Endothelial cell of umbilical vein (primary cell): Measurements from ENCODE around the gene ISY1. TPM values are rescaled to one million over a fixed set of nuclear protein-coding genes. Genes with fewer than 3 reads are reported as not detected.

Source experiments
- BruUV-seq: library from RNA; stranded (reverse); fragments of 400-500 nt; replicated peaks from 2 replicates; lab custom pipeline; 2021; lab: Mats Ljungman, UMichigan
- CTCF ChIA-PET: fragments of 300-600, 350-600 bp; sonication (Branson Sonifier 250); formaldehyde crosslinking; loops from one replicate; lab custom pipeline; 2021; ENCODE audit warnings: antibody characterized with exemption, inconsistent platforms; lab: Charles Lee
- POLR2A ChIA-PET: fragments of 300-600, 350-600 bp; sonication (Branson Sonifier 250); formaldehyde crosslinking; loops from one replicate; lab custom pipeline; 2021; ENCODE audit warnings: antibody characterized with exemption, inconsistent platforms; lab: Charles Lee
- DNase-seq: peaks from one replicate; pipeline ENCODE4 v3.0.0-alpha.2; 2011; ENCODE audit warnings: low read depth, low spot score
- FAIRE-seq: peaks from 2 replicates; lab custom pipeline; 2011; peaks lifted over from hg19 to GRCh38; lab: Jason Lieb, UNC
- H2AFZ ChIP-seq: 2 replicates; pipeline ENCODE4 v1.6.0; 2012; ENCODE audit warnings: low read depth, low read length, control low read depth, inconsistent platforms
- H3K27ac ChIP-seq: 2 replicates; pipeline ENCODE4 v1.5.1; 2011; ENCODE audit warnings: low read depth, mild to moderate bottlenecking, control low read depth, low read length, moderate library complexity; ENCODE audit not compliant: insufficient read depth
- H3K27me3 ChIP-seq, 2 experiments: 2 replicates each; pipeline versions ENCODE4 v1.6.0 to v1.6.1; 2011; ENCODE audit warnings: low read length in 2 of 2, mixed read lengths in 1 of 2; ENCODE audit not compliant: control insufficient read depth in 2 of 2, insufficient read depth in 2 of 2
- H3K36me3 ChIP-seq, 2 experiments: 2 replicates in 1 of 2; 3 replicates in 1 of 2; pipeline ENCODE4 v1.5.1; 2011; ENCODE audit warnings: low read length in 2 of 2, mild to moderate bottlenecking in 1 of 2, moderate library complexity in 1 of 2; ENCODE audit not compliant: control insufficient read depth in 2 of 2, insufficient read depth in 2 of 2; ENCODE audit errors: extremely low read depth in 1 of 2
- H3K4me1 ChIP-seq: 3 replicates; pipeline ENCODE4 v1.5.1; 2011; ENCODE audit warnings: mild to moderate bottlenecking, low read length; ENCODE audit not compliant: control insufficient read depth, insufficient read depth; ENCODE audit errors: extremely low read depth
- H3K4me2 ChIP-seq: 2 replicates; pipeline ENCODE4 v1.6.1; 2011; ENCODE audit warnings: low read length, control low read depth, mixed read lengths; ENCODE audit not compliant: insufficient read depth
- H3K4me3 ChIP-seq, 3 experiments: fragments of 200-600 bp in 1 of 3; sonication (generic), shearing (Covaris generic) in 1 of 3; replicated peaks in 1 of 3; 2 replicates each; pipeline ENCODE4 v1.5.1; 2011 to 2016; ENCODE audit warnings: control low read depth in 3 of 3, low read length in 3 of 3, mild to moderate bottlenecking in 2 of 3, inconsistent platforms in 1 of 3, low read depth in 1 of 3, moderate library complexity in 1 of 3; ENCODE audit not compliant: insufficient read depth in 1 of 3
- H3K79me2 ChIP-seq: 2 replicates; pipeline ENCODE4 v1.6.0; 2012; ENCODE audit warnings: low read length, inconsistent platforms; ENCODE audit not compliant: control insufficient read depth, insufficient read depth
- H3K9ac ChIP-seq: replicated peaks from 2 replicates; pipeline ENCODE3; 2011; ENCODE audit warnings: low read length, control low read depth; ENCODE audit not compliant: insufficient read depth; ENCODE audit errors: extremely low read depth
- H3K9me1 ChIP-seq: replicated peaks from 3 replicates; pipeline ENCODE4 v1.6.0; 2011; ENCODE audit warnings: mild to moderate bottlenecking, low read length; ENCODE audit not compliant: control insufficient read depth, insufficient read depth; ENCODE audit errors: extremely low read depth
- H3K9me3 ChIP-seq: replicated peaks from 2 replicates; pipeline ENCODE4 v1.5.1; 2012; ENCODE audit warnings: low read length, inconsistent platforms; ENCODE audit not compliant: control insufficient read depth, insufficient read depth
- H4K20me1 ChIP-seq: replicated peaks from 2 replicates; pipeline ENCODE3; 2011; ENCODE audit warnings: mild to moderate bottlenecking, low read length; ENCODE audit not compliant: control insufficient read depth, insufficient read depth; ENCODE audit errors: extremely low read depth
- EZH2 ChIP-seq: IDR thresholded peaks from 2 replicates; pipeline ENCODE4 v1.6.1; 2012; ENCODE audit warnings: borderline replicate concordance, low read depth, mild to moderate bottlenecking, moderate library complexity, low read length, inconsistent platforms; ENCODE audit not compliant: severe bottlenecking
- FOS ChIP-seq: IDR thresholded peaks from 2 replicates; pipeline ENCODE4 v1.6.1; 2011; ENCODE audit warnings: mild to moderate bottlenecking, low read length, moderate library complexity, borderline replicate concordance; ENCODE audit not compliant: insufficient read depth
- GATA2 ChIP-seq: IDR thresholded peaks from 2 replicates; pipeline ENCODE4 v1.7.0; 2011; ENCODE audit warnings: low read depth, mild to moderate bottlenecking, moderate library complexity, mixed read lengths, low read length; ENCODE audit not compliant: insufficient read length, insufficient read depth
- JUN ChIP-seq: IDR thresholded peaks from 2 replicates; pipeline ENCODE4 v1.6.1; 2011; ENCODE audit warnings: borderline replicate concordance, low read depth; ENCODE audit not compliant: insufficient read length, insufficient read depth
- MYC ChIP-seq: IDR thresholded peaks from one replicate; pipeline ENCODE4 v1.6.1; 2011; ENCODE audit warnings: mild to moderate bottlenecking, low read depth, low read length
- POLR2A ChIP-seq: IDR thresholded peaks from 2 replicates; pipeline ENCODE4 v1.6.1; 2012; ENCODE audit warnings: low read depth, mild to moderate bottlenecking, control low read depth, low read length
- POLR2AphosphoS5 ChIP-seq: IDR thresholded peaks from 2 replicates; pipeline ENCODE4 v1.6.1; 2012; ENCODE audit warnings: low read depth, mild to moderate bottlenecking, control low read depth, low read length, moderate library complexity; ENCODE audit not compliant: insufficient read depth
- dilution Hi-C: fragments of 300-500 bp; cut with MboI; formaldehyde crosslinking; loops from one replicate; pipeline ENCODE4 v1.15.0; 2019; ENCODE audit warnings: low sequenced_read_pairs; ENCODE audit not compliant: extremely low pct_ligation_motif_present
- intact Hi-C: fragments of 100-400 bp; cut with micrococcal nuclease; formaldehyde crosslinking; loops from one replicate; pipeline ENCODE4 v1.10.0; 2022
- polyA plus RNA-seq, 4 experiments: library from polyadenylated mRNA; depleted of rRNA in 3 of 4; stranded (reverse) in 3 of 4; unstranded in 1 of 4; fragments of >200 nt; gene quantifications; 2 replicates each; pipeline versions ENCODE4 v1.2.1 to v1.2.3, GENCODE V29; 2011 to 2012; ENCODE audit warnings: missing spikeins in 1 of 4
- total RNA-seq: library from RNA; stranded (reverse); gene quantifications from 2 replicates; pipeline ENCODE4 v1.2.3, GENCODE V29; 2021
- TF ChIP-seq, protein P1 (sequence below): IDR thresholded peaks from 2 replicates; pipeline ENCODE4 v1.6.1; 2011; ENCODE audit not compliant: insufficient read depth, insufficient read length
- TF ChIP-seq, protein P2 (sequence below), 2 donors: IDR thresholded peaks; 1 replicate in 1 of 2; 2 replicates in 1 of 2; pipeline ENCODE4 v1.5.1; 2011; ENCODE audit warnings: low read length in 2 of 2, mild to moderate bottlenecking in 2 of 2, moderate library complexity in 2 of 2, control low read depth in 1 of 2, inconsistent platforms in 1 of 2, low read depth in 1 of 2; ENCODE audit not compliant: insufficient read depth in 1 of 2; ENCODE audit errors: extremely low read depth in 1 of 2

The ISY1 gene
- total and polyA plus RNA-seq, 2 donors (not counting 3 experiments of a cell fraction or from before 2014, with no cell fraction given), result 50.7 to 59.4 TPM

- H3K9ac ChIP-seq, result no peak overlapping the region
- H3K9me3 ChIP-seq, result no peaks in the 10 kb centered on the region
- no peak overlapping the region for H3K27ac ChIP-seq
- DNase-seq (no peak), FAIRE-seq (no peak)
- no TSS peak for BruUV-seq
- no peak for TF ChIP-seq POLR2A
- TF ChIP-seq, protein P1, sequence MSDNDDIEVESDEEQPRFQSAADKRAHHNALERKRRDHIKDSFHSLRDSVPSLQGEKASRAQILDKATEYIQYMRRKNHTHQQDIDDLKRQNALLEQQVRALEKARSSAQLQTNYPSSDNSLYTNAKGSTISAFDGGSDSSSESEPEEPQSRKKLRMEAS, result no peak
- TF ChIP-seq, protein P2, sequence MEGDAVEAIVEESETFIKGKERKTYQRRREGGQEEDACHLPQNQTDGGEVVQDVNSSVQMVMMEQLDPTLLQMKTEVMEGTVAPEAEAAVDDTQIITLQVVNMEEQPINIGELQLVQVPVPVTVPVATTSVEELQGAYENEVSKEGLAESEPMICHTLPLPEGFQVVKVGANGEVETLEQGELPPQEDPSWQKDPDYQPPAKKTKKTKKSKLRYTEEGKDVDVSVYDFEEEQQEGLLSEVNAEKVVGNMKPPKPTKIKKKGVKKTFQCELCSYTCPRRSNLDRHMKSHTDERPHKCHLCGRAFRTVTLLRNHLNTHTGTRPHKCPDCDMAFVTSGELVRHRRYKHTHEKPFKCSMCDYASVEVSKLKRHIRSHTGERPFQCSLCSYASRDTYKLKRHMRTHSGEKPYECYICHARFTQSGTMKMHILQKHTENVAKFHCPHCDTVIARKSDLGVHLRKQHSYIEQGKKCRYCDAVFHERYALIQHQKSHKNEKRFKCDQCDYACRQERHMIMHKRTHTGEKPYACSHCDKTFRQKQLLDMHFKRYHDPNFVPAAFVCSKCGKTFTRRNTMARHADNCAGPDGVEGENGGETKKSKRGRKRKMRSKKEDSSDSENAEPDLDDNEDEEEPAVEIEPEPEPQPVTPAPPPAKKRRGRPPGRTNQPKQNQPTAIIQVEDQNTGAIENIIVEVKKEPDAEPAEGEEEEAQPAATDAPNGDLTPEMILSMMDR (IDR thresholded peaks at IDR 0.05; ENCODE audit: extremely low read depth in 1 of 2, insufficient read depth in 1 of 2, low read depth in 1 of 2, low read length in 2 of 2), result no peak
- TF ChIP-seq EZH2, result no peak
- TF ChIP-seq JUN, result no peak
- no peak for TF ChIP-seq POLR2AphosphoS5
- TF ChIP-seq MYC, result no peak
- no peak for TF ChIP-seq FOS
- TF ChIP-seq GATA2, result no peak
- no peak overlapping the region for H3K4me3 ChIP-seq
- H3K36me3 ChIP-seq, result no peaks in the 10 kb centered on the region
- dilution Hi-C loops (no loop called here), intact Hi-C loops (no loop called here)
- peaks cover 14% of the 10 kb centered on the region for H3K79me2 ChIP-seq
- H4K20me1 ChIP-seq, result no peaks in the 10 kb centered on the region
- no peak overlapping the region for H2AFZ ChIP-seq
- no peaks in the 10 kb centered on the region for H3K27me3 ChIP-seq
- ChIA-PET POLR2A (no interaction called here), CTCF (interaction anchor here (2.4 to 3.5 kb wide), 2 partner anchors 8 to 57 kb away, joined by 7 to 17 read pairs; no protein-coding TSS in a partner anchor)
- H3K9me1 ChIP-seq, result no peaks in the 10 kb centered on the region
- peaks cover 5% of the 10 kb centered on the region for H3K4me1 ChIP-seq
- no peak overlapping the region for H3K4me2 ChIP-seq
Observed at GRCh38 chr3:129187857-129188256, 27.0 kb upstream of the ISY1 start.
